ENCODE measurements around the gene SMARCC2. TPM values are rescaled to one million over a fixed set of nuclear protein-coding genes. Genes with fewer than 3 reads are reported as not detected.
"Not testable (repeated sequence)": the region's sequence is repeated elsewhere in the genome, so short reads cannot be mapped to it uniquely, and the experiment has no call there.

SMARCC2 gene
- total RNA-seq, 2 donors from 2014 or later, result 65.2 to 68.5 TPM

DNA sequence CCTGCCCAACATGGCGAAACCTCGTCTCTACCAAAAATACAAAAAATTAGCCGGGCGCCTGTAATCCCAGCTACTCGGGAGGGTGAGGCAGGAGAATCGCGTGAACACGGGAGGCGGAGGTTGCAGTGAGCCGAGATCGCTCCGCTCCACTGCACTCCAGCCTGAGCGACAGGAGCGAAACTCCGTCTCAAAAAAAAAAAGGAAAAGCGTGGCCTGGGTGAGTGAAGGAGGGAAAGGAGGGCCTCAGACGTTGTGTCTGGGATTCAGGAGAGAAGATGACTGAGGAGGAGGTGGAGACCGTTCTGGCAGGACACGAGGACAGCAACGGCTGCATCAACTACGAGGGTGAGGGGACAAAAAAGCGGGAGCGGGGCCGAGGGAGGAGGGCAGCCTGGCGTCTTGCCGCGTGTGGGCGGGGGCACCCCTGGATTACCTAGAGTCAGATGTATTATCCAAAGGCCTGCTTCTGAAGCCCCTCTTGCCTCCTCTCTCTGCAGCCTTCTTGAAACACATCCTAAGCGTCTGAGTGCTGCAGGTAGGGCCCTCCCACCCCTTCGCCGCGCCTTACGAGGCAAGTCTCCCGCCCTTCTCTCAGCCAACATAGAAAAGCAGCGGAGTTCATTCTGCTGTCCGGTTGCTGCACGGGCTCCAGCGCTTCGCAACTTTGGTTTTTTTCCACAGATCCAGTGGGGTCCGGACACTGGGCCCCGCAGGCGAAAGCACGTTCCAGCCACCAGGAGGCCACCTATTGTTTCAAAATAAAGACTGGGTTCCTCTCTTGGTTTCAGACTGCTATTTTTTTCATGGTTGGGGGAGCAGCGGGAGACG lies 31.9 kb downstream of the SMARCC2 start:
- DNase-seq (peak; percentile 81), ATAC-seq (peak; percentile 42 to 51)
- intact Hi-C loops (cut with DNase I), result loop anchor here in 1 of 2 donors (2.0 to 5.0 kb wide), 3 partner anchors 29 to 40 kb away; partner anchors contain the start of genes ESYT1, RPL41, SMARCC2 and ZC3H10

DNA sequence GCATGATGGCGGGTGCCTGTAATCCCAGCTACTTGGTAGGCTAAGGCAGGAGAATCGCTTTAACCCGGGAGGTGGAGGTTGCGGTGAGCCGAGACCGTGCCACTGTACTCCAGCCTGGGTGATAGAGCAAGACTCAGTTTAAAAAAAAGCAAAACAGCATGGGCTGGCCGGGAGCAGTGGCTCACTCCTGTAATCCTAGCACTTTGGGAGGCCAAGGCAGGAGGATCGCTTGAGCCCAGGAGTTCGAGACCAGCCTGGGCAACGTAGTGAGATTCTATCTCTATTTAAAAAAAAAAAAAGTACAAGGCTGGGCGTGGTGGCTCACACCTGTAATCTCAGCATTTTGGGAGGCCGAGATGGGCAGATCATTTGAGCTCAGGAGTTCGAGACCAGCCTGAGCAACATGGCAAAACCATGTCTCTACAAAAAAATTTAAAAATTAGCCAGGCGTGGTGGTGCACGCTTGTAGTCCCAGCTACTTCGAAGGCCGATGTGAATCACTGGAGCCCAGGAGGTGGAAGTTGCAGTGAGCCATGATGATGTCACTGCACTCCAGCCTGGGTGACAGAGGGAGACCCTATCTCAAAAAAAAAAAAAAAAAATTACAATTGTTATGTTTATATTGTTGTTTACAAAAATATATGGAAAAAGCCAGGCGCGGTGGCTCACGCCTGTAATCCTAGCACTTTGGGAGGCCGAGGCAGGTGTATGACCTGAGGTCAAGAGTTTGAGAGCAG lies 32.7 kb downstream of the SMARCC2 start:
- not testable (repeated sequence) for ATAC-seq, DNase-seq
- intact Hi-C loops (cut with DNase I), result loop anchor here in 1 of 2 donors (5.0 kb wide), 1 partner anchor 39 kb away; the partner anchor contains the start of genes RPL41 and ZC3H10

DNA sequence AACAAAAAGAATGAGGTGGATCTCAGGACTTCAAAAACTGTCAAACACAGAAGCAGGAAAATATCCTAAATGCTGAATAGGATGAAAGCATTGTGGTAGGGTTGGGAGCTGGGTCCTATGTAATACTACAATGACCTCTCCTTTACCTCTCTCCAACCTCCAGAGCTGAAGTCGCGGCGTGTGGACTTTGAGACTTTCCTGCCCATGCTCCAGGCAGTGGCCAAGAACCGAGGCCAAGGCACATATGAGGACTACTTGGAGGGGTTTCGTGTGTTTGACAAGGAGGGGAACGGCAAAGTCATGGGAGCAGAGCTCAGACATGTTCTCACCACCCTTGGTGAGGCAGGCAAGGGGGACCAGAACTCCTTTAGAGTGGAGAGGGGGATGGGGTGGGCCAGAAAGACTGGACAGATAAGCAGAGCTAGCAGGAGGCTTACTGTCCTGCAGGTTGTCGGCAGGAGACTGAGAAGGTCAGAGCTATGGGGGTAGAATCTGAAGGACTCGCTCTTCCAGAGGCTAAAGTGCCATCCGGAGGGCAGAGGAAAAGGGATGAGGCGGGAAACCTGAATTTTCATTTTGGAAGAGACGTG lies 33.9 kb downstream of the SMARCC2 start:
- DNase-seq, result no peak
- ATAC-seq, result no peak
- intact Hi-C loops (cut with DNase I), result loop anchor here in 1 of 2 donors (5.0 kb wide), 1 partner anchor 38 kb away; the partner anchor contains the start of genes RPL41 and ZC3H10

DNA sequence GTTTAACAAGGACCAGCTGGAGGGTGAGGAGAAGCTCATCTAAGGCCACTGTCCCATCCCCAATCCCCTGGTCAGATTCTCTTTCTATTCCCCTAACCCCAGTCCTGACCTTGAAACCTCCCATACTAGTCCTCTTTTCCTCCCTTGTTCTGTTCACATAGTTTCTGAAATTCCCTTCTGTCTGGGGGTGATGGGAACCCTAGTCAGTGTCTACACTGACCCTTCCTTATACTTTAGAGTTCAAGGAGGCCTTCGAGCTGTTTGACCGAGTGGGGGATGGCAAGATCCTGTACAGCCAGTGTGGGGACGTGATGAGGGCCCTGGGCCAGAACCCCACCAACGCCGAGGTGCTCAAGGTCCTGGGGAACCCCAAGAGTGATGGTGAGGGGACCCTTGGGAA lies 34.5 kb downstream of the SMARCC2 start:
- no peak for ATAC-seq
- intact Hi-C loops (cut with DNase I), result loop anchor here in 1 of 2 donors (5.0 kb wide), 1 partner anchor 38 kb away; the partner anchor contains the start of genes RPL41 and ZC3H10
- no peak for DNase-seq

DNA sequence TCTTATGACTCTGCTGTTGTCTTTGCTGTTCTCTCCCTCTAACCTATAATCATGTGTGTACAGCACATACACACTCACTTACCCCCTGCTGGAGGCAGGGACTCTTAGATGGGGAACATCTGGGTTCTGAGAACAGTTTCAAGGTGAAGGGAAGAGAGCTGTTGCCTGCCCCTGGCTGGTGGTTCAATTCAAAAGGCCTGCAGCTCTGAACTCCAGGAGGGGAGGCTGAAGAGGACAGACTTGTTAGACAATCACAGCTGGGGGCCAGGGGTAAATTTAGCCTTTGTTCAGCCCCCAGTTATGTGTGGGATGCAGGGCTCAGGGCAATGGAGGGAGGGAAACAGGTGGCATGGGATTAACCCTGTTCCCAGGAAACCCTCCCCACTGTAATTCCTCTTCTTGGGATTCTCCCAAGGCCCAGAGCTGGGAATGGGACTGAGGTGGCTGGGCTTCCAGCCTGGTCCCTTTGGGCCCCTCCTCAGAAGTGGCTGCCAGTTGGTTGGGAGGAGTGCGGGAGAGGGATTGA lies 35.0 kb downstream of the SMARCC2 start:
- DNase-seq, result no peak
- intact Hi-C loops (cut with DNase I), result no loop called here
- ATAC-seq, result no peak

DNA sequence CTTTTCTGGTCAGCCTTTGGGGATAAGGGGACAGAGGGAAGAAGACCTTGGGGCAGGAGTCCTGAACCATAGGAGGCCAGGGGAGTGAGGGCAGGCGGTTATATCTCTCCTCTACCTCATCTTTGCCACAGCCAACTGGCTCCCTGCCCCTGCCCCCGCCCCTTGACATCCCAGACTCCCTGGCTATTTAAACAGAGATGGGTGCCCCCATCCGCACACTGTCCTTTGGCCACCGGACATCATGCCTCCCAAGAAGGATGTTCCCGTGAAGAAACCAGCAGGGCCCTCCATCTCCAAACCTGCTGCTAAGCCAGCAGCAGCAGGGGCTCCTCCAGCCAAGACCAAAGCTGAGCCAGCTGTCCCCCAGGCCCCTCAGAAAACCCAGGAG lies 35.6 kb downstream of the SMARCC2 start:
- no peak for ATAC-seq
- no peak for DNase-seq
- intact Hi-C loops (cut with DNase I), result no loop called here

DNA sequence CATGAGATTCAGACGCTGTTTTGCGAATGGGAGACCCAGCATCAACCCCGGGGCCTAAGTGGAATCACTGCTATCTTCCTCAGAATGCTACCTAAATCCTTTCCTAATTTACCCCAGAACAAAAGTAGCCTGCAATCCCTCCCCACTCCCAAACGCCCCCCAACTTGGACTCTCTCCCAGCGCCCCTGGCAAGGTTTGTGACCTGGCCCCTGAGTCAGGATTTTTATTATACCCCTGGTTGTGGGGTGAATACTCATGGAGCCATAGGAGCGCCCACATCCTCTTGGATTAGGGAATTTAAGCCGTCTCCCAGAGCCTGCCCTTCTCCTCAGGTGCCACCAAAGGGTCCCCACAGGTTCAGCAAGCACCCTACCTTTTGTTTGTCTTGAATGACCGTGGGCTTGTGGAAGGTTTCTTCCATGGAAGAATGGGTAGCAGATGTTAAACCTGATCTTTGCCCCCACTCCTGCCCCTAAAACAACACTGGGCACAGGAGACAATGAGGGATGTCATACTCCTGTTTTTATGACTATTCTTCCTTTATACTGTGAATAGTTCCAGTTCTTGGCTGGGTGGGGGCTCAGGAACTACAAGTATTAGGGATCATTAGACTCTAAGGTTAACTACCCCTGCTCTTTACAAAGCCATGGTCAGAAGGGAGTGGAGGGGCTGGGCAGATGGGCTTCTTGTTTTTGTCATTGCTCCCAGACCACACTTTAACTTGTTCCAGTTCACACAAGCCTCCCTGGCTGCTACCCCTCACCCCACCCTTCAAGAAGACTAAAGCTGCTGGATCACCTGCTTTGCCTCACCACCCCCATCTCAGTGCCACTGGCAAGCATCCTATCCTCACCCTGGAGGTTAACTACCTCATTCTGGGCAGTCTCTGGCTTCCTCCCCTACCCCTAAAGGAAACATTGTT lies 36.3 kb downstream of the SMARCC2 start:
- intact Hi-C loops (cut with DNase I), result no loop called here
- ATAC-seq, result no peak
- DNase-seq, result no peak

DNA sequence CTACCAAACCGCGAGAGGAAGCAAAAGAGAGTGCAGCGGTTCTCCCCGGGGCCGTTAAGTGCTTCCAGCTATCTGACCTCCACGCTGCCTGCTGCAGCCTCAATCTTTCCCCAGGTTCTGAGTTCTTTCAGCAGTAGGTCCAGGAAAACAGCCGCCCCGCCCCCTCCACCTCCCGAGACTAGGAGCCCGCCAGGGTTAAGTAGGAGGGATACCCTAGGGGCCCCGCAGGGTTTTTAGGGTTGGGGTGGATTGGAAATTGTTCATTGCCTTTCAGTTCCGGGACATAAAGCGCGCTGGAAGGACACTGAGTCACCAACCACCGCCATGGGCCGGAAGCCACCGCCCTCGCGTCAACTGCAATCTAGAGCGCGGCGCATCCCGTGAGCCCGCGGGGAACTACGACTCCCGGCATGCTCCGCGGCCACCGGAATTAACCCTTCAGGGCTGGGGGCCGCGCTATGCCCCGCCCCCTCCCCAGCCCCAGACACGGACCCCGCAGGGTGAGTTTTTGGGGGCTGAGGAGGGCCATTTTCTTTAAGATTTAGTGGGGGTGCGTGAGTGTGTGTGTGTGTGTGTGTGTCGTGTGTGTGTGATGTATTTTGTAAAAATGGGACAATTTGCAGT lies 37.0 kb downstream of the SMARCC2 start, which contains the start of gene MYL6B:
Gene MYL6B (plus strand): TSS at position 456 of the 624 bp plus-strand sequence. CDS start 1,332 bp downstream, outside the sequence.
- intact Hi-C loops (cut with DNase I), result no loop called here
- ATAC-seq (peak; percentile 96 to 97), DNase-seq (peak; percentile 97)

DNA sequence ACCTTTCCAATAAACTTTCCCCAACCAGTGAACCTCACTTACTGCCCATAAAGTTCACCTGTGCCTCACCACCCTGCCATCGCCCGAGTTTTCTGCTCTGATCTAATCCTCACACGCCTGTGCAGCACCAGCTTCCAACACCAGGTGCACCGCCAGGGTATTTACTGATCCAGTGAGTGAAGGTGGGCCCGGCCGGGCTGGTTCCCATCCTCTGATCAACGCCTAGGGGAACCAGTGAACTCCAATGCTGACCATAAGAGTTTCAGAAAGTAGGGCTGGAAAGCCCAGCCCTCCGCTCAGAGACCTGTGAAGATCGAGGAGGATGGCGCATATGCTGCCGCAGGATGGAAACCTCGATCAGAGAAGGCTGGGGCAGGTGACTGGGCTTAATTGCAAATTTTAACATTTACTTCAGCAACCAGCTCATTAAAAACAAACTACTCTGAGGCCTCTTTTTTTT lies 37.6 kb downstream of the SMARCC2 start:
- DNase-seq, result no peak
- peak; percentile 12 to 55 for ATAC-seq
- intact Hi-C loops (cut with DNase I), result no loop called here

DNA sequence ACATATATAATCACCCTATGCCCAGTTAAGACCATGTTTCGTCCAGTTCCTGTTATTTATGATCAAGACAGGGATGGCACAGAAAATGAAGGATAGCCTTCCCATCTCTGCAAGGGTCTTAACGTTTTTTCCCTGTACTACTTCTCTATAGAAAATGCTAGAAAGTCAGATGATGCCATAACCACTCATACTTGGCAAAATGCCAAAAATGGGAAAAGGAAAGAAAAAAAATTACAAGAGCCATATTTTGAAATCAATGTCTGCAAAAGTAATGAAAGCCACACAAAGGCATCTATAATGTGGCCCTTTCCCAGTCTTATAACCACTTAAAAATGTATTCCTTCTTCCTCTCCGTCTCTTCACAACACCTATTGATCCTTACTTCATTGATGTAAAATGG lies 38.7 kb downstream of the SMARCC2 start:
- intact Hi-C loops (cut with DNase I), result no loop called here
- no peak for ATAC-seq
- DNase-seq, result no peak

DNA sequence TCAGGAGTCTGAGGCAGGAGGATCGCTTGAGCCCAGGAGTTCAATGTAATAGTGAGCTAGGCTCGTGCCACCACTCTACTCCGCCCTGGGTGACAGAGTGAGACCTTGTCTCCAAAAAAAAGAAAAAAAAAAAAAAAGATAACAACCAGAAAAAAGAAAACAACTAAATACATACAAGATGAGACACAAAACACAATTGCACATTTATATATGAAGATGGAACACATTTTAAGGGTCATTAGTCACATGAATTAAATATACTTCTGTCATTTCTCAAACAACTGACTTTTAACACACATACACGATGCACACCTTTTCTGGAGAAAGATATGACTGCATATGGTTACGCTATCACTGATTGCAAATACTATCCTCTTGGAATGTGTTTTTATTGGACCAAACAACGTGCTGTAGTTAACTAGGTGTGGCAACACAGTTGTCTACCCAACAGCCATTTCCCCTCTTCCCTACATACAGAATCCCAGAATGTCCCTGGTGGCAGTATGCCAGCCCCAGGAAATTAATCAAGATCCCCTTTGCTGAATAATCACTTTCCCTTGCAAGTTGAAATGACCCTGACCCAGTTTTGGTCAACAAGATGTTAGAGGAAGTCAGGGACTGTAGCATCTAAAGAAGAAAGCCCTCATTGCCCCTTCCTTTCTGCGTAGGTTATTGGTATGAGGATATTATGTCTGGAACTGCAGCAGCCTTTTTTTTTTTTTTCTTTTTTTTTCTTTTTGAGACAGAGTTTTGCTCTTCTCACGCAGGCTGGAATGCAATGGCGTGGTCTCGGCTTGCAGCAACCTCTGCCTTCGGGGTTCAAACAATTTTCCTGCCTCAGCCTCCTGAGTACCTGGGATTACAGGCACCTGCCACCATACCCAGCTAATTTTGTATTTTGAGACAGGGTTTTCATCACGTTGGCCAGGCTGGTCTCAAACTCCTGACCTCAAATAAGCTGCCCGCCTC lies 42.5 kb downstream of the SMARCC2 start:
- intact Hi-C loops (cut with DNase I), result no loop called here
- ATAC-seq, result peak; percentile 27 to 39
- peak; percentile 49 for DNase-seq

DNA sequence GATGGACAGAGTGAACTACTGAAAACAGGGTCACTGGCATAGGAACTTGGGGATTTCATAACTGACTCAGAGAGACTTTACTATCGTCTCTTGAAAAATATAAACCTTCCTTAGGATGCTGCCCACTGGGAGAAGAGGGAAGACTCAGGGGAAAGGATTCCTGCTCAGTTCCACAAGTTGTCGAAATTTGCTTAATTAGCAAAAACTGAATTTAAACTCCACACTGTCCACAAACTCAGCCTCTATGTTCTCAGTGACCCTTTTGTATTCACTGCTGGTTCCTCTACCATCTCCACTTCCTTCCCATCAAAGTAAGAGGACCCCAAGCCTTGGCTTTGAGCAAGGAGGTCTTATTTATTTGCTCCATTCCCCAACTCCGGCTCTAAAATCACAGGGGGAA lies 44.1 kb downstream of the SMARCC2 start:
- DNase-seq, result no peak
- no peak for ATAC-seq
- intact Hi-C loops (cut with DNase I), result no loop called here

DNA sequence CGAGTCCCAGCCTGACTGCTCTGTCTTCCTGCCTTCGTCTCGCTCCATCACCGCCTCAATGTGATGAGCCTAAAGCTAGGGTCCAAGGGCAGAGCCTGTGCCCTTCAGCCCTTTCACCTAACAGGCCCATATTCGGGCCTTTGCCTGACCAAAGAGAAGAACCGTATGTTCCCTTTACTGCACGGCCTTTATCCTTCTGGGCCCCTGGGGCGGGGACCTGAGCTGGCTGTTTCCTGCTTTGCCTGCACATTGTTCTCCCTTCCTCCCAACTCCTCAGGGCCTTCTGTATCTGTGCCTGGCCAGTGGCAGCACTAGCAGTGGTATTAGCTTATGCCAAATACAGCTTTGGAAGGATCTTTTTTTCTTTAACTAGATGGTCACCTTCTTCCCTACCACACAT lies 45.4 kb downstream of the SMARCC2 start:
- DNase-seq (no peak), ATAC-seq (peak; percentile 43 to 55)
- intact Hi-C loops (cut with DNase I), result no loop called here

DNA sequence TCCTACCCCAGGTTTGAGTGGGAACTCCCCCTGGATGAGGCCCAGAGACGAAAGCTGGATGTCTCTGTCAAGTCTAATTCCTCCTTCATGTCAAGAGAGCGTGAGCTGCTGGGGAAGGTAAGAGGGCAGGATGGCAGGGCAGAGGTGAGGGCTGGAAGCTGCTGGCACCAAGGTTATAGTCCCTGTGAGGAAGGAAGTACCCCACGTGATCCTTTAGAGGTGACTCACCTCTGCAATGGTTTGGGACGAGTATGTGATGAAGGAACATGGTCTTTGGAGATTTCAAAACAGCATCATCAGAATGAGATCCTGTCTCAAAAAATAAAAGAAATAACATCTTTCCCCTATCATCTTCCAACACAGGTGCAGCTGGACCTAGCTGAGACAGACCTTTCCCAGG lies 46.1 kb downstream of the SMARCC2 start:
- ATAC-seq (no peak), DNase-seq (no peak)
- intact Hi-C loops (cut with DNase I), result no loop called here

DNA sequence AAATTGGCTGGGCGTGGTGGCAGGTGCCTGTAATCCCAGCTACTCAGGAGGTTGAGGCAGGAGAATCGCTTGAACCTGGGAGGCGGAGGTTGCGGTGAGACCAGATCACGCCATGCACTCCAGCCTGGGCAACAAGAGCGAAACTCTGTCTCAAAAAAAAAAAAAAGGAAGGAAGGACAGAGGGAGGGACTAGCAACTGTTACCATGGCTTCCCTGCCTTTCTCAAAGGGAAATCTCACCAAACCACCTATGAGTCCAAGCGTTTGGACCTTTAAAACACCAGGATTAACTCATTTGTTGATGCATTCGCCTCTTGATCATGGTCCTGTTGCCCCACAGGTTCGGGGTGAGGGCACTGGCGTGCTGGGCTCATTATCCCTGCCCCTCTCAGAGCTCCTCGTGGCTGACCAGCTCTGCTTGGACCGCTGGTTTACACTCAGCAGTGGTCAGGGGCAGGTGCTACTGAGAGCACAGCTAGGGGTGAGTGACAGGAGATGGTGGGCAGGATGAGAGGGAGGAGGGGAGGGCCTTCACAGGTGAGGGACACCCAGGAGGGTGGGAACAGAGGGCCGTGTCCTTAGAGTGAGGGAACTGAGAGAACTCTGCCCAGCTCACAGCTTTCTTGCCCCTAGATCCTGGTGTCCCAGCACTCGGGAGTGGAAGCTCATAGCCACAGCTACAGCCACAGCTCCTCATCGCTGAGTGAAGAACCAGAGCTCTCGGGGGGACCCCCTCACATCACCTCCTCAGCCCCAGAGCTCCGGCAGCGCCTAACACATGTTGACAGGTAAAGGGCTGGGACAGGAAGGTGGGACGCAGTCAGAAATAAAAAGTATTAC lies 47.1 kb downstream of the SMARCC2 start:
- DNase-seq, result no peak
- no peak for ATAC-seq
- intact Hi-C loops (cut with DNase I), result no loop called here
